GDM1 (cell line): ENCODE data around the gene MEG3.
"Not testable (repeated sequence)": the region's sequence is repeated elsewhere in the genome, so short reads cannot be mapped to it uniquely, and the experiment has no call there.

Experiments used
- DNase-seq: peaks from one replicate; lab custom pipeline; 2025; lab: John Stamatoyannopoulos, UW

MEG3 gene

DNA sequence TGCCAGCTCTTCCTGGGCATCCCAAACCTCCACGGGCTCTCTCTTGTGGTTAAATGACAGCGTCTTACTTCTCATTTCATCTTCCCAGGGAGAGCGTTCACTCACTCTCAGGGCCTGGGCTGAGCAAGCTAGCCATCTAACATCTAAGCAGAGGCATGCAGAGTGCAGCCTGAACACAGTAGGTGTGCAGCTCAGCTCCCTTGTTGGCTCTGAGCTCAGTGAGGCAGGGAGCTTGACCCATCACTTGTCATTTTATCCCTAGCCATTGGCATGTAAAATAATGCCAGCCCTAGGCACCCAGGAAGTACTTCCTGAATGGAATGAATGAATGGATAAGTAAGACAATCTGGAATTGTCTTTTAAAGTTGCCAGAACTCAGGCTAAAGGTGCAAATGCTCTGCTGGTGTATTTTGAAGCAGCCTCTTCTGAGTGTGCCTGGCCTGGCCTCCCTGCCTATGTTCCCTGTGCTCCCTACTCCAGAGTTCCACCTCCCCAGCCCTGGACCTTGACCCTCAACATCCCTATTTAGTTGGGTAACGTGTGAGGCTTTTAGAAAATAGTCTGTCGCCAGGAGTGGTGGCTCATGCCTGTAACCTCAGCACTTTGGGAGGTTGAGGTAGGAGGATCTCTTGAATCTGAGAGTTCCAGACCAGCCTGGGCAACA is 9.5 kb upstream of the MEG3 start:
- DNase-seq = no peak

DNA sequence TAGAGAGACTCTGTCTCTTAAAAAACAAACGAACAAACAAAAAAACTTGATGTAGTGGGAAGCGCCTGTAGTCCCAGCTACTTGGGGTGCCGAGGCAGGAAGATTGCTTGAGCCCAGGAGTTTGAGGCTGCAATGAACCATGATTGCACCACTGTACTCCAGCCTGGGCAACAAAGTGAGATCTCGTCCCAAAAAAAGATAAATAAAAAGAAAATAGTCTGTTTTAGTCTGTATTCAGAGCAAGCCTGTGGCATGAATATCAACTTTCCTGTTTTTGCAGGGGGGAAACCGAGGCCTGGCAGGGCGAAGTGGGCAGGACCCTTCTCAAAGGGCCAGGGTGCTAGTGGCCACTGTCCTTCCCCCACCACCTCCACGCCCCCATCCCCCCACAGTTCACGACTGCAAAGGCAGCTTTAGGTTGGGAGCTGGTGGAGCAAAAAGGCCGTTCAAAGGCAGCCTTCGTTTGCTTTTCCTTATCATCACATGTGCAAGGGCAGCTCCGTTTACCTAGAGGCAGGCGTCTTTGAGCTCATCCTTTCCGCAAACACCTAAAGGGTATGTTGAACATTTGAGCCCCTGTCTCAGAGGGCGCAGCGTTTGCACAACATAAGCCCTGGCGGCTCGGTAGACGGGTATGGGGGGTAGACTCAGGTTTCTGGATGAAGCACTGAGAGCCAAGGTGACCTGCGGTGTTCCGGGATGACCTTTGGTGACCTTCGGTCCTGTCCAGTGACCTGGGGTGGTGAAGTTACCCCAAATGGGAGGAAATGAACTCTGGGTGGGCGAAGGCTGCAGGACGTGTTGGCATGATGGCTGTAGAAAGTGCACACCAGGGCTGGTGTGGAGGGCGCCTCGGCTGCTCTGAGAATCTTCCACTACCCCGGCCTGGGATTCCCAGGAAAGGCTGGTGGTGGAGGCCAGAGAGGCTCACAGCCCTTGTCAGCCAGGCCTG is 8.7 kb upstream of the MEG3 start:
- no peak for DNase-seq

DNA sequence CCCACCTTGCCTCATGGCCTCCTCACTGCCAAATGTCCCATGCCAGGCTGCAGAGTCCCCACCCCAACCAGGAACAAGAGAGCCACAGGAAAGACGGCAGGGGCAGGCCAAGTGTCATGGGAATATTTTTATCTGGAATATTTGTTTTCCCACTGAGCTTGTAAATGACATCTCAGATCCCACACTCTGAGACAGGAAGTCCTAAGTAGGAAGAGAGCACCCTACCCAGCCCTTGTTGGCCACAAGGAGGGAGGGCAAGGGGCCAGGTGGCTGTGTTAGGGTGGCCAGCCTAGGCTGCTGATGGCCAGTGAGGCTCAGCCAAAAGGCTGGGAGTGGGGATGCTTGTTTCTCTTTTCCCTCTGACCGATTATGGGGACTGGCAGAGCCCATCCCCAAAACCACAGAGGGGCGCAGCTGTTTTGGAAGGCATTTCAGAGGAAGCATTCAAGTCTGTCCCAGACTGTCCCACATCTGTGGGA is 7.7 kb upstream of the MEG3 start:
- no peak for DNase-seq

DNA sequence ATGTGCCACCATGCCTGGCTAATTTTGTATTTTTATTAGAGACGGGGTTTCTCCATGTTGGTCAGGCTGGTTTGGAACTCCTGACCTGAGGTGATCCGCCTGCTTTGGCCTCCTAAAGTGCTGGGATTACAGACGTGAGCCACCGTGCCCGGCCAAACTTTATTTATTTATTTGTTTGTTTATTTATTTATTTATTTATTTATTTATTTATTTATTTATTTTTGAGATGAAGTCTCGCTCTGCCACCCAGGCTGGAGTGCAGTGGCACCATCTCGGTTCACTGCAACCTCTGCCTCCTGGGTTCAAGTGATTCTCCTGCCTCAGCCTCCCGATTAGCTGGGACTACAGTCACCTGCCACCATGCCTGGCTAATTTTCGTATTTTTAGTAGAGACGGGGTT is 7.0 kb upstream of the MEG3 start:
- DNase-seq = not testable (repeated sequence)

DNA sequence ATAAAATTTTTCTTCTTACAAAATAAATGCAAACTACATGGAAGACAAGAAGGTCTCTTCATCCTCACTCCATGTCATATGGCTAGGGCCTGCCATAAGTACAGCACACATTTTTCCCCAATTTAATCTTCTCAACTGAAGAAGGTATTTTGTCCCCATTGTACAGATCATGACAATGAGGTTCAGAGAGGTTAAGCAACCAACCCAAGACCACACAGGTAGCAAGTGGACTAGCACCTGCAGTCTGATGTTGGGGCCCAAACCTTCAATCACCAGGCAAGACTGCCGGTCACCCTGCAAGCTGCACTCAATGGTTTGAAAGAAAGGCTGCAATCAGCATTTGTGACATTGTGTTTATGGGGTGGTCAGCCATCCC is 6.5 kb upstream of the MEG3 start:
- no peak for DNase-seq

DNA sequence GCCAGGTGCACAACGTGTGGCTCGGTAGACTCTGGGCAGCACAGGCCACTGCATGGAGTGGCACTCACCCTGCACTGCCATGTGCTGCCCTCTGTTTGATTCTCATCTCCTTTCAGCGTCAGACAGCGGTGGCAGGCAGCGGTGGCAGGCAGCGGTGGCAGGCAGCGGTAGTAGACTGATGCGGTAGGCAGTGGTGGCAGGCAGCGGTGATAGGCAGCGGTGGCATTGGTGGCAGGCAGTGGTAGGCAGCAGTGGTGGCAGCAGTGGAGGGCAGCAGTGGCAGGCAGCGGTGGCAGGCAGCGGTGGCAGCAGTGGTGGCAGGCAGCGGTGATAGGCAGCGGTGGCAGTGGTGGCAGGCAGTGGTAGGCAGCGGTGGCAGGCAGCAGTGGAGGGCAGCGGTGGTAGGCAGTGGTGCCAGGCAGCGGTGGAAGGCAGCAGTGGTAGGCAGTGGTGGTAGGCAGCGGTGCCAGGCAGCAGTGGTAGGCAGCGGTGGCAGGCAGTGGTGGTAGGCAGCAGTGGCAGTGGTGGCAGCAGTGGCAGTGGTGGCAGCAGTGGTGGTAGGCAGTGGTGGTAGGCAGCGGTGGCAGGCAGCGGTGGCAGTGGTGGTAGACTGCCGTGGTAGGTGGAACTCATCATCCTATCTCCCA is 6.0 kb upstream of the MEG3 start:
- no peak for DNase-seq

DNA sequence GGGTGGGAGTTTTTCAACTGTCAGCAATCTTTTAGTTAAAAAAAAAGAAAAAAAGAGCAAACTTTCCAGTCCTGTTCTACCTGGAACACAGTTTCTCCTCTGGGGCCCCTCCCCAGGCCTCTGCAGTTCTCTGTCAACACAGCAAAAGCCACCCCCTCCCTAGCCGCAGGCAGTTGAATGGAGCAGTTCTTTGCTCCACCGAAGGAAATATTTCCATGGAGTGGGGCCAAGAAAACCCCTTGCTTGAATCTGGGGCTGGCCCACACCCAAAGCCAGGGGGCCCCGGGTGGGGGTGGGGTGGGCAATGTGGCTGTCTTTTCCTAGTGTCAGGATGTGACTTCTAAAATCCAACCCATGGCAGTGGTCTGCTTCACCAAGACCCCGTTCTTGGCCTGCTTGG is 5.0 kb upstream of the MEG3 start:
- no peak for DNase-seq

DNA sequence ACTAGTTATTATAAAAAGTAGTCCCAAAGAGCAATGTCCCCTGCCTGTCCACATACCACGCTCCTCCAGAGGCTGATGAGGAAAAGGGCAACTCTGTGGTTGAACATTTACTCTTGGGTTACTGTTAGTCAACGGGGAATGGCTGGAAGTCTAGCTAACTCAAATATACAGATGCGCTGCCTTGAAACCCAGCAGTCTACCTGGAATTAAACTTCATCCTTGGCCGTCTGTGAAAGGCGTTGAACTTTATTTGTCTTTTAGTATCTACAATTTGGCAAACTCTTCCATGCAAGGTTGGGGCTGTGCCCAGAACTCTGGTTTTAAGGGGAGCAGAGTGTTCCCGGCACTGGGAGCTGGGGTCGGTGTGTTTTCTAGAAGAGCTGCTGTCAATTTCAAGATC is 3.9 kb upstream of the MEG3 start:
- no peak for DNase-seq

DNA sequence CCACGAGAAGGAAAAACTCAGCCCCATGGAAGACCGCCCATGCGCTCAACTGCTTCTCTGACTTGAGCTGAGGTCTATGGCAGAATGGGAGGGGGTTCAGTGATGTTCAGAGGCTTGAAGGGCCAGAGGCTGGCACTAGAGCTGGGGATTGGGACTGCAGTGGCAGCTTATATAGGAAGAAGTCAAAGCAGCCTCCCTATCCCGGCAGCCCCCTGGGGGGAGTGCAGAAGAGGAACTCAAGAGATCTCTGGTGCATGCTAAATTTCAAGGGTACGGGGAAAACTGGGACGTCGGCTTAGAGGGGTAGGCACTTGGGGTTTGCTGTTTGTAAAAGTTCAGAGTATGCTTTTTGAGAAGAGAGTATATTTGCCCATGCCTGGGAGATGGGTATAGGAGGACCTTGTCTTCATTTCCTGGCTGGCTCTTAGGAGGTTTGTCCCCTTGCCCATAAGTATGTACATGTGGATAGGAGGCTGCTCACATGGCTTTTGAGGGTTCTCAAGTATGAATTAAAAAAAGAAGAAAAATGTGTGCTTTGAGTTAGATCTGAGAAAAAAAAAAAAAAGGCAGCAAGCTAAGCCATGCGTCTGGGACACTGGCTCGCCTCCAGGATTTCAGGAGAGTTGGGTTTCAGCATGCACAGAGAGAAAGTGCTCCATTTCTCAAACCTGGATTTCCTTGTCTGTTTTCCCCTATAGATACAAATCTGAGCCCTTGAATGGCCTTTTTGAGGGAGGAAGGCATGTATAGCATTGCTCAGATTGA is 3.2 kb upstream of the MEG3 start:
- DNase-seq = no peak

DNA sequence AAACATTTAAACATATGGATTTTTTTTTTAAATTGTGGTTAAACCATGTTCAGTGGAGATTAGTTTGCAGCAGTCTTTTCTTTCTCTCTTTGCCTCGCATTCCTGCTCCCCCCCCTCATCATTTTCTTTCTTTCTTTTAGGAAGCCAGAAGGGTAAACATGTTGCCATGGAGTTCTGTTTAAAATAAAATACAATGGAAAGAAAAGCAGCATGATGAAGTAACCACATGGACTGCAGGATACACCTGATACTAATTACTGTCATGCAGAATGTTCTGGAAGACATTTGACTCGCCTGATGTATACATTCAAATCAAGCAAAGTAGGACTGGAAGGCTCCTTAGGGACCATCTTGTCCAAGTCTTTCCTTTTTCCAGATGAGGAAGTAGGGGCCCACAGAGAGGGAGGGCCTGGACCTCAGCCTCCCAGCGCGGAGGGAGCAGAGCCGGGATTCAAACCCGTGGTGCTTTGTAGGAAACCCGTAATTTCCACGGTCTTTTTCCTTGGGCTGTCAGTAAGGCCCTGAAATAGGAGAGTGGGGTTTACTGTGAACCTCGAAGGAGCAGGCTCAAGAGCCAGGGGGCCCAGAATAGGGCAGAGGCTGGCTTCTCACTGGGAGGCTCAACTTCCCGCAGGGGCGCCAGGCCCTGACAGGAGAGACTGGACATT is 2.4 kb upstream of the MEG3 start:
- no peak for DNase-seq

DNA sequence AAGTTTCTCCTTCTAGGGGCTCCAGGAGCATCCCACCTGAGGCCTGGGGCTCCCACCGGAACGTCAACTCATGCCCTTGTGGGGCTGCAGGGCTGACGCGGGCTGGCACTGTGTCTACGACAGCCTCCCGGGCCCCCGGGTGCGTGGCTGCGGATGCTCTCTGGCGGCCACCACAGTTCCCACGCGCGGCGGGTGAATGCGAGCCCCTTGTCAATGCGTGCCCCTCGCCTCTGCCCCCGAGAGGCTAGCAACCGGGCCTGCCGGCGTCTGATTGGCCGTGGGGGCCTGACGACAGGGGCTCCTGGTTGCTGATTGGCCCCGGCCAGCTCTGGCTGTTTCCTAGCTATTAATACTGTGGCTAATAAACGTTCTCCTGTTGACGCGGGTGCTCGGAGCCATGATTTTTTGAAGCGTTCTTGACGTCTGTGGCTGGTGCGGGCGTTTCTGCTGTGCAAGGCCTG is 1.8 kb upstream of the MEG3 start:
- DNase-seq = no peak

DNA sequence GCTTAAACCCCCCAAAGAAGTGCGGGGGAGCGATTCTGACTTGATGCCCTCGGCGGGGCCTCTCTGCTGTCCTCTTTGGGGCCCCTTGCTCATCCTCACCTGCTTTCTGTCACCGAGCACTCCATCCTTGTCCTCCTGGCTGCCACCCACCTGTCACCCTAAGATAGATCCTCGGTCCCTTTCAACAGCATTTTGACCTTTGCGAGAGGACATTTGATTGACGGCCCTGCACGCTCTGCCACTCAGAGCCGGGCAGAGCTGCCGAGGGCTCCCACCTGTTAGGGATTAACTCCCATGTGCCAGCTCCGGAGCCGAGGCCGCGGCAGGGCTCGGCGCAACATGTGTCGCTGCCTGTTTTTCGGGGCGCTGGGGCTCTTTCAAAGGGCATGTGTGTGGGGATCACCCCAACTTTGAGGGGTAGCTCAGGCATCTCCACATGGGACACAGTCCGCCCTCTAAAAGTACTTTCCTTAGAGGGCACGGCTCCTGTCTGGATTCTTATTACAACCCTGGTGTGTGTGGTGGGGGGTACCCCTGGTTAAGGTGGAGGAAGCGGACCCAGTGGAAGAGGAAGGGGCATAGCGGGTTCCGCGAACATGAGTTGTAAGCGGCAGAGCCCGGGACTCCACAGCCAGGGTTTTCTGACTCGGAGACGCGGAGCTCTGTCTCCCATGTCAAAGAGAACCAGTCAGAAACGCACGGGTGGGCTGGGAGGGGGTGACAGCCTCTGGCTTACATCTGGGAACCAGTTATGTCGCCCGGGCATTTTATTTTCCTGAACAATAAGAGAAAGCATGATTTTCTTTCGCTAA is 811 bp upstream of the MEG3 start:
- DNase-seq = no peak

DNA sequence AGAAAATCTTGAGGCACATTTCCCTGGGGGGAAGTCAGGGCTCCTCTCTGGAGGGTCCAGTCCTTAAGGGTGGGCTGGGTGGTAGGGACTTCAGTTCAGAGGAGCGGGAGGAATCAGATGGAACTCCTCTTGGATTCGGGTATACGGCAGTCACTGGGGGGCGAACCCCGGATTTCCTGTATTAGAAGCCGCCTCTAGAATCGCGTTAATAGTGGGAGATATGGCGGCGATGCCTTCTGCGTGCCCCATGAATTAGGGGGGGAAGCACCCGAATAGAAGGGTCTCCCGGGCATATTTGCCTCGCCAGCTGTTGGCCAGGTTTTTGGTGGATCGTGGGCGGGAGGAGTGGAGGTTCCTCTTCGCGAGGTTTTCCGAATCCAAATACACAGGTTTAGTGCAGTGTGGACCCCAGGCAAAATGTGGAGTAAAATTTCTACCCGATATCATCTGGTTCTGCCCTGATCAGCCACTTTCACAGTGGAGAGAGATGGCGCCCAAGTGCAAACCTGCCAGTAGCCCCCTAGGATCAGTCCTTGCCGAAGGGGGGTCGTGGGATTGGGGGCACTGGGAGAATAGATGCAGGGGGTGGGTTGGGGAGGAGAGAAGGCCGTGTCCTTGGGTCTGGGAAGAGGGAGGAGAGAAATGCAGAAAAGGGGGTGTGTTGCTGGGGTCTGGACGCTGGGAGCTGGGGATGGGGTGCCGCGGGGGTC is 628 bp downstream of the MEG3 start:
- no peak for DNase-seq

DNA sequence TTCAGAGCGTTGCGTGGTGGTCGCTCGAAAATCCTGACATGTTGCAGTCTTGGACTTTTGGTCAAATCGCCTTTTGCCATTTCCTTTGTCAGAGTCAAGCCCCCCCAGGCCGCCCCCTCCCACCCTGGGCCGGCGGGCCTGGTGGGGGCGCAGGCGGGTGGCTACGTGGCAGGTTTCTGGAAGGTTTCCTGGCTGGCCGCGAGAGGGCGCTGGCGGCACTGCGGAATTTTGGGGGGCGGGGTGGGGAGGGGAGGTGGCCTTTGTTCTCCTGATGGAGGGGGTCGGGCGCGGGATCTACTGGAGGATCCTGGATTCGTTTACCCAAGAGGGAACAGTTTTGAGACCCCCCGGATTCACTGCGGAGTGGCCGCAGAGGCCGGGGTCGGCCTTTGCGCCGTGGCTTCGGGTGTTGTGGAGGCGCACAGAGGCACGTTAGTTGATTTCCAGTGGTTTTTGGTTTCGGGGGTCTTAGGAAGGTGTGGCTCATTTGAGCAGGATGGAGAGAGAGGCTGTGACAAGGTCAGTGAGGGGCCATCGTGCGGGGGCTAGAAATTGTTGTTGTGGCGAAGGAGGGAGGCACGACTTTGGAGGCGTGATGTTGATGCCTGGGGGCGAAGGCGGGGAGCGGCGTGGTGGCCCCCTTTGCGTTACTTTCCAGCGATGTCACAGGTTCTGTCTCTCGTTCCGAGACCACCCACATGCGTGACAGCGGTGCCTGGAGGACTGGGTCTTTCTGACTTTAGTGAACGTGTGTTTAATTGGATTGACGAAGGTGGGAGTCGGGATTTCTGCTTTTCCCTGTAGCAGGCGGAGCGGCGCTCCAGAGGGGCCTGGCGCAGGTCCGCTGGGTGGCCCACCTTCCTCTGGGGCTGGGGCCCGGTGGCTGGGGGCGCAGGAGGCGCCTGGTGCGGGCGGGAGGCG is 1.4 kb downstream of the MEG3 start:
- no peak for DNase-seq

DNA sequence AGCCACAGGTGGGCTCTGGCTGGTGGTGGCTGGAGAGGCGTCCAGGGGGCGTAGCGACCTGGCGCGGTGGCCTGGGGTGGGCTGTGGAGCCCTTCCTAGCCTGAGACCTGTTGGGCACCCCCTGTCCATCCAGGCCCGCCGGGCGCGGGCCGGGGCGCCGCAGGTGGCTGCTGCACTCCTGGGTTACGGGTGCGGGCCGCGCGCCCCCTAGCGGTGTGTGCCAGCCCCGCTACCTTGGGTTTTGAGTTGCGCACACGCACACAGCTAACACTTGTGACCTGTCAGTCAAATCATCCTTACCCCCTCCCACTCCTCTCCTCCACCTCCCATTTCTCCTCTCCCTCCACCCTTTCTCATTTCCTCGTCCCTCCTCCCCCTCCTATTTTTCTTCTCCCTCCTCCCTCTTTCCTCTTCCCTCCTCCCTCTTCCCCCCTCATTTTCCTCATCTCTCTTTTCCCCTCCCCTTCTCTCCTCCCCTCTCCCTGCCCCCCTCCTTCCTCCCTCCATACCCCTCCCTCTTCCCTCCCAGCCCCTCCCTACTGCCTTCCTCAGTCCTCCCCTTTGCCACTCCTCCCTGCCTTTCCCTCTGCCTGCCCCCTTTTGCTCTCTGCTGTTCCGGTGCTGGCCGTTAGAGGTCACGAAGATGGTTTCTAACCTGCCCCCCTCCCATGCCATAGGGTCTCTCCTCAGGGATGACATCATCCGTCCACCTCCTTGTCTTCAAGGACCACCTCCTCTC is 2.3 kb downstream of the MEG3 start:
- DNase-seq = no peak

DNA sequence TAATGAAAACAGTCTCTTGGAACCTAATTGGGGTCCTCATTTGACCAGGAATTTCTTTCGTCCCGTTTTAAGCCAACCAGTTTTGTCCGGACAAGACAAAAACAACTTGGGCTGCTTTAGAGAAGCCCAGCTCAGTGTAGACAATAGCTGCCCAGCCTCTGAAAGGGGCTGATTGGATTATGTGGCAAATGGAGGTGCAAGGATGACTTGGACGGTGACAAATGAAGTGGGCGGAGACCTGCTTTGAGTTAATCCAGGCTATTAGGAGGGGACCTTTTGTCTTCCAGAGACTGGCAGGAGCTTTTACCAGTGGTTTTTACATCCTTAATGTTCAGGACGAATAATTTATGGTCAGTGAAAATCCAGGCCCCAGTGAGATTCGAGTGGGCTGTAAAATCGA is 4.8 kb downstream of the MEG3 start:
- no peak for DNase-seq

DNA sequence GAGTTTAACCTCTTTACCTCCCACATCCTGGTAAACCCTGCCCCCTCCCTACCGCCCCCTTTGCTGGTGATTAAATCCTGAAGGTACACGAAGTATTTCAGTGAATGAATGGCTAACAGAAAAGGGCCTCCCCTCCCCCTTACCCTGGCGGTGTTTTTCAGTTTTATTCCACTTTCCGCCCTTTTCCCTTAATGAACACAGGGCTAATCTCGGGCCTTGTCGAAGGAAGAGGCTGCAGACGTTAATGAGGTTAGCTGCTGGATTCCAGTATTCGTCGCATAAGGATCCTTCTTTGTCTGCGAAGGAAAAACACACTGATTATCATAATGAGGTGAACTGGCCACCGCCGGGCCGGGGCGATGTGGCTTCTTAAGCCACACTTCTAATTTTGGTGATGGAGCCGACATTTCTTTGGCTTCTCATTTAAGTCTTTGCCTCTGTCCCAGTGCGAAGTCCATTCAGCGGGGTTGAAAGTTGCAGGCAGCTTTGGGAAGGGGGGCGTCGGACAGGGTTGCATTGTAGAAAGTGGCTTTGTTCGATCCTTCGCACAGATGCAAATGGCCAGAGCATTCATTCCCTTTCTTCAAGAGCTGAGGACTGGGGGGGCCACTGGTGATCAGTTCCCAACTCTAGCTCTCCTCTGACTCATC is 6.5 kb downstream of the MEG3 start:
- no peak for DNase-seq
